Measurements from ENCODE around the gene NSUN2.

GRCh38 chr5:6634306-6634705 is 1.5 kb upstream of the NSUN2 start:
- TF ChIP-seq CTCF (IDR thresholded peaks at IDR 0.05; ENCODE audit: poor library complexity, severe bottlenecking) = no peak
- no peak for TF ChIP-seq EZH2 (IDR thresholded peaks at IDR 0.05; ENCODE audit: borderline replicate concordance, insufficient read depth, low read length, poor library complexity, severe bottlenecking)
- TF ChIP-seq SMC3 (conservative IDR thresholded peaks at IDR 0.05; ENCODE audit: poor library complexity) = no peak
- TF ChIP-seq TAF1 (IDR thresholded peaks at IDR 0.05; ENCODE audit: low read depth) = no peak

Data from neural cell (in vitro differentiated cells).